K562 (cell line): ENCODE results near the gene PHLDB1. TPM values are rescaled to one million over a fixed set of nuclear protein-coding genes. Genes with fewer than 3 reads are reported as not detected.

Source experiments
- ARID2 ChIP-seq: fragments of 450-650 bp; IDR thresholded peaks from 2 replicates; pipeline ENCODE4 v1.6.1; 2017; ENCODE audit warnings: antibody characterized with exemption, mild to moderate bottlenecking
- BRD4 ChIP-seq: fragments of 200-600 bp; sonication (generic); IDR thresholded peaks from 2 replicates; pipeline ENCODE4 v1.6.1; 2017; ENCODE audit warnings: inconsistent platforms
- ETV1 ChIP-seq: fragments of 450-650 bp; conservative IDR thresholded peaks from 2 replicates; pipeline ENCODE4 v1.6.1; 2016; ENCODE audit warnings: missing genetic modification characterization, control low read depth, low read depth, missing compliant biosample characterization
- HDAC6 ChIP-seq: IDR thresholded peaks from 2 replicates; pipeline ENCODE4 v1.6.1; 2012; ENCODE audit warnings: low read depth, mild to moderate bottlenecking, control low read depth, inconsistent platforms, low read length, moderate library complexity
- MNT ChIP-seq, 2 experiments: fragments of 450-650 bp; conservative IDR thresholded peaks; 2 replicates each; pipeline ENCODE4 v1.6.1; 2017; ENCODE audit warnings: mild to moderate bottlenecking in 2 of 2, moderate library complexity in 2 of 2
- MXI1 ChIP-seq: IDR thresholded peaks from 2 replicates; pipeline ENCODE4 v1.6.1; 2011; ENCODE audit warnings: low read depth, mild to moderate bottlenecking, improper control_type of control experiment, low read length
- NFYB ChIP-seq: IDR thresholded peaks from 2 replicates; pipeline ENCODE4 v1.6.1; 2011; ENCODE audit warnings: mild to moderate bottlenecking, moderate library complexity; ENCODE audit not compliant: insufficient read length; ENCODE audit errors: extremely low read depth
- PCBP1 ChIP-seq: fragments of 200-400 bp; formaldehyde crosslinking; IDR thresholded peaks from 2 replicates; pipeline ENCODE4 v1.6.1; 2018; ENCODE audit warnings: mild to moderate bottlenecking, low read depth, low read length; ENCODE audit not compliant: poor library complexity, severe bottlenecking
- TBL1XR1 ChIP-seq, 2 experiments: IDR thresholded peaks; 2 replicates each; pipeline ENCODE4 v1.6.1; 2012; ENCODE audit warnings: improper control_type of control experiment in 2 of 2, low read length in 2 of 2, mild to moderate bottlenecking in 1 of 2
- ZBTB9 ChIP-seq: fragments of 450-650 bp; formaldehyde crosslinking; IDR thresholded peaks from 2 replicates; pipeline ENCODE4 v1.4.0; 2020; ENCODE audit warnings: mild to moderate bottlenecking, moderate library complexity
- ZNF133 ChIP-seq: fragments of 250-450 bp; sonication (Bioruptor Pico); IDR thresholded peaks from 2 replicates; pipeline ENCODE4 v1.4.0; 2020; ENCODE audit warnings: mild to moderate bottlenecking
- ZNF140 ChIP-seq: fragments of 250-450 bp; sonication (Bioruptor Pico); IDR thresholded peaks from 2 replicates; pipeline ENCODE4 v1.8.0; 2021; ENCODE audit warnings: moderate library complexity, mild to moderate bottlenecking, inconsistent platforms
- ZNF184 ChIP-seq: sonication (generic); formaldehyde crosslinking; IDR thresholded peaks from 2 replicates; pipeline ENCODE4 v1.5.0; 2020; ENCODE audit warnings: missing genetic modification reagents
- ZNF75A ChIP-seq: fragments of 450-650 bp; formaldehyde crosslinking; IDR thresholded peaks from 2 replicates; pipeline ENCODE4 v1.4.0; 2020; ENCODE audit warnings: mild to moderate bottlenecking
- polyA plus RNA-seq, 8 experiments: library from polyadenylated mRNA; depleted of rRNA in 4 of 8; stranded (reverse) in 5 of 8; unstranded in 3 of 8; fragments of >200 nt; fragmentation: Nextera tagmentation in 2 of 8; fragmentation: Illumina TruSeq in 1 of 8; extraction: Ambion mirVana in 2 of 8; extraction: Trizol in 1 of 8; gene quantifications; 2 replicates each; pipeline versions ENCODE4 v1.2.1 to v1.2.3, GENCODE V29; 2011 to 2014; ENCODE audit warnings: inconsistent platforms in 1 of 8, missing spikeins in 1 of 8
- total RNA-seq, 7 experiments: library from RNA; depleted of rRNA in 6 of 7; stranded (reverse); fragments of >200 nt in 6 of 7; fragmentation: Illumina TruSeq in 2 of 7; extraction: Trizol in 2 of 7; gene quantifications; 2 replicates each; pipeline versions ENCODE4 v1.2.1 to v1.2.3, GENCODE V29; 2011 to 2021; ENCODE audit warnings: low replicate concordance in 1 of 7
- TF ChIP-seq, protein P1 (sequence below): fragments of 250-450 bp; sonication (Bioruptor Pico); IDR thresholded peaks from 2 replicates; pipeline ENCODE4 v1.4.0; 2020; ENCODE audit warnings: mild to moderate bottlenecking, moderate library complexity
- TF ChIP-seq, protein P2 (sequence below): fragments of 450-650 bp; formaldehyde crosslinking; IDR thresholded peaks from 2 replicates; pipeline ENCODE4 v1.4.0; 2022; ENCODE audit warnings: missing genetic modification characterization
- TF ChIP-seq, protein P3 (sequence below): fragments of 450-650 bp; IDR thresholded peaks from 2 replicates; pipeline ENCODE4 v1.6.1; 2016; ENCODE audit warnings: borderline replicate concordance
- TF ChIP-seq, protein P4 (sequence below): fragments of 250-450 bp; sonication (Bioruptor Pico); IDR thresholded peaks from 2 replicates; pipeline ENCODE4 v1.8.0; 2022; ENCODE audit warnings: moderate library complexity, mild to moderate bottlenecking, inconsistent platforms

Gene PHLDB1
- total and polyA plus RNA-seq, 9 of the 15 experiments (the other 6 are each of a cell fraction or from before 2014, with no cell fraction given), result 2.0 to 28.7 (median 16.2) TPM

DNA sequence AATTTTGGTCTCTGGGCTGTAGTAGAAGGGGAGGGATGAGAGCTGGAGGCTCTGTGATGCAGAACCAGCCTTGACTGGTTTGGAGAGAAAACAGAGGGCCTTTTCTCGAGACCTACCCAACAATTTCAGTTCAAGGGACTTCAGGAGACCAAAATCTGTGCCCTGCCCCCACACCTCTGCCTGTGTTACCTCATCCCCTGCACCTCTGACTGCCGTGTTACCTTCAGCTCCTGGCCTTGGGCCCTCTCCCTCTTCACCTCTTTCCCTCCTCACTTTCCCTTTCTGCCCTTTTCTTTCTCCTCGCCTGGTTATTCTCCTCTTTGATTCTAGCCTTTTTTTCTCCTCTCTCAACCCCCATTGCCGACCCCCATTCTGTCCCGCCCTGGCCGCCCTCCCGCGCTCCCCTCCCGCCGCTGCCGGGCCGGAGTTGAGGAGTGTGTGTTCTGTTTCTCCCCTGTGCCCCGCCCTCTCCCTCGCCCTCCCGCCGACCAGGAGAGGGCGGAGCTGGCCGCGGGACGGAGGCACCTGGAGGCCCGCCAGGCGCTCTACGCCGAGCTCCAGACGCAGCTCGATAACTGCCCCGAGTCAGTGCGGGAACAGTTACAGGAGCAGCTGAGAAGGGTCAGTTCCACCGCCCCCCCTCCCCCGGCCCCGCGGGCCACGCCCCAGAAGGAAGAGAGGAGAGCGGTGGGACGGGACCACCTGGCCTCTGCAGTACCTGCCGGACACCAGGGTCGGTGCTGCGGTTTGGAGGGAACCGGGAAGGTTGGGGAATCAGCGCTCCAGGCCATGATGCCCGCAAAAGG is 27.2 kb downstream of the PHLDB1 start (continued):
- TF ChIP-seq ZNF184 (CRISPR knock-in tag) (no peak), BRD4 (no peak), ZNF140 (no peak), MXI1 (no peak), HDAC6 (no peak), TBL1XR1 (IDR thresholded peaks at IDR 0.05; ENCODE audit: low read length in 2 of 2) (no peak), MNT (conservative IDR thresholded peaks at IDR 0.05) (no peak; a peak in 1 of 4 replicates), NFYB (no peak), PCBP1 (peak; percentile 53), ZNF133 (no peak), ETV1 (no peak), ZBTB9 (CRISPR knock-in tag) (no peak), ARID2 (no peak), ZNF75A (CRISPR knock-in tag) (no peak)
- TF ChIP-seq, protein P1, sequence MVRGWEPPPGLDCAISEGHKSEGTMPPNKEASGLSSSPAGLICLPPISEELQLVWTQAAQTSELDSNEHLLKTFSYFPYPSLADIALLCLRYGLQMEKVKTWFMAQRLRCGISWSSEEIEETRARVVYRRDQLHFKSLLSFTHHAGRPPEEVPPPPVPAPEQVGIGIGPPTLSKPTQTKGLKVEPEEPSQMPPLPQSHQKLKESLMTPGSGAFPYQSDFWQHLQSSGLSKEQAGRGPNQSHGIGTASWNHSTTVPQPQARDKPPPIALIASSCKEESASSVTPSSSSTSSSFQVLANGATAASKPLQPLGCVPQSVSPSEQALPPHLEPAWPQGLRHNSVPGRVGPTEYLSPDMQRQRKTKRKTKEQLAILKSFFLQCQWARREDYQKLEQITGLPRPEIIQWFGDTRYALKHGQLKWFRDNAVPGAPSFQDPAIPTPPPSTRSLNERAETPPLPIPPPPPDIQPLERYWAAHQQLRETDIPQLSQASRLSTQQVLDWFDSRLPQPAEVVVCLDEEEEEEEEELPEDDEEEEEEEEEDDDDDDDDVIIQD, result no peak
- TF ChIP-seq, protein P2, sequence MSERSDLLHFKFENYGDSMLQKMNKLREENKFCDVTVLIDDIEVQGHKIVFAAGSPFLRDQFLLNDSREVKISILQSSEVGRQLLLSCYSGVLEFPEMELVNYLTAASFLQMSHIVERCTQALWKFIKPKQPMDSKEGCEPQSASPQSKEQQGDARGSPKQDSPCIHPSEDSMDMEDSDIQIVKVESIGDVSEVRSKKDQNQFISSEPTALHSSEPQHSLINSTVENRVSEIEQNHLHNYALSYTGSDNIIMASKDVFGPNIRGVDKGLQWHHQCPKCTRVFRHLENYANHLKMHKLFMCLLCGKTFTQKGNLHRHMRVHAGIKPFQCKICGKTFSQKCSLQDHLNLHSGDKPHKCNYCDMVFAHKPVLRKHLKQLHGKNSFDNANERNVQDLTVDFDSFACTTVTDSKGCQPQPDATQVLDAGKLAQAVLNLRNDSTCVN, result 0 out of 2 replicates have a peak, but pooled peaks have one; percentile 23
- TF ChIP-seq, protein P3, sequence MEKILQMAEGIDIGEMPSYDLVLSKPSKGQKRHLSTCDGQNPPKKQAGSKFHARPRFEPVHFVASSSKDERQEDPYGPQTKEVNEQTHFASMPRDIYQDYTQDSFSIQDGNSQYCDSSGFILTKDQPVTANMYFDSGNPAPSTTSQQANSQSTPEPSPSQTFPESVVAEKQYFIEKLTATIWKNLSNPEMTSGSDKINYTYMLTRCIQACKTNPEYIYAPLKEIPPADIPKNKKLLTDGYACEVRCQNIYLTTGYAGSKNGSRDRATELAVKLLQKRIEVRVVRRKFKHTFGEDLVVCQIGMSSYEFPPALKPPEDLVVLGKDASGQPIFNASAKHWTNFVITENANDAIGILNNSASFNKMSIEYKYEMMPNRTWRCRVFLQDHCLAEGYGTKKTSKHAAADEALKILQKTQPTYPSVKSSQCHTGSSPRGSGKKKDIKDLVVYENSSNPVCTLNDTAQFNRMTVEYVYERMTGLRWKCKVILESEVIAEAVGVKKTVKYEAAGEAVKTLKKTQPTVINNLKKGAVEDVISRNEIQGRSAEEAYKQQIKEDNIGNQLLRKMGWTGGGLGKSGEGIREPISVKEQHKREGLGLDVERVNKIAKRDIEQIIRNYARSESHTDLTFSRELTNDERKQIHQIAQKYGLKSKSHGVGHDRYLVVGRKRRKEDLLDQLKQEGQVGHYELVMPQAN, result peak; percentile 54; the same call in 1 of the 2 replicates
- TF ChIP-seq, protein P4, sequence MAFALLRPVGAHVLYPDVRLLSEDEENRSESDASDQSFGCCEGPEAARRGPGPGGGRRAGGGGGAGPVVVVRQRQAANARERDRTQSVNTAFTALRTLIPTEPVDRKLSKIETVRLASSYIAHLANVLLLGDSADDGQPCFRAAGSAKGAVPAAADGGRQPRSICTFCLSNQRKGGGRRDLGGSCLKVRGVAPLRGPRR, result no peak
